Fibroblast of villous mesenchyme (primary cell): ENCODE results near the gene TOMM20. TPM values are rescaled to one million over a fixed set of nuclear protein-coding genes. Genes with fewer than 3 reads are reported as not detected.

Source experiments
- DNase-seq: peaks from one replicate; pipeline ENCODE4 v3.0.0-alpha.2; 2010; ENCODE audit warnings: low read depth
- H3K4me3 ChIP-seq: 2 replicates; pipeline ENCODE4 v1.5.1; 2011; ENCODE audit warnings: low read depth, mild to moderate bottlenecking, low read length
- total RNA-seq: library from RNA; depleted of rRNA; stranded (reverse); fragments of >200 nt; gene quantifications from 2 replicates; pipeline ENCODE4 v1.2.3, GENCODE V29; 2012
- TF ChIP-seq, protein P1 (sequence below): IDR thresholded peaks from 2 replicates; pipeline ENCODE4 v1.5.1; 2012; ENCODE audit warnings: low read depth, mild to moderate bottlenecking, low read length; ENCODE audit not compliant: insufficient read depth

Gene TOMM20
- total RNA-seq, 1 donor, result 81.6 TPM

GRCh38 chr1:235127732-235128455 lies 743 bp downstream of the TOMM20 start:
- peak overlapping the region; percentile 98 for H3K4me3 ChIP-seq
- peak; percentile 18 for DNase-seq
- TF ChIP-seq, protein P1, sequence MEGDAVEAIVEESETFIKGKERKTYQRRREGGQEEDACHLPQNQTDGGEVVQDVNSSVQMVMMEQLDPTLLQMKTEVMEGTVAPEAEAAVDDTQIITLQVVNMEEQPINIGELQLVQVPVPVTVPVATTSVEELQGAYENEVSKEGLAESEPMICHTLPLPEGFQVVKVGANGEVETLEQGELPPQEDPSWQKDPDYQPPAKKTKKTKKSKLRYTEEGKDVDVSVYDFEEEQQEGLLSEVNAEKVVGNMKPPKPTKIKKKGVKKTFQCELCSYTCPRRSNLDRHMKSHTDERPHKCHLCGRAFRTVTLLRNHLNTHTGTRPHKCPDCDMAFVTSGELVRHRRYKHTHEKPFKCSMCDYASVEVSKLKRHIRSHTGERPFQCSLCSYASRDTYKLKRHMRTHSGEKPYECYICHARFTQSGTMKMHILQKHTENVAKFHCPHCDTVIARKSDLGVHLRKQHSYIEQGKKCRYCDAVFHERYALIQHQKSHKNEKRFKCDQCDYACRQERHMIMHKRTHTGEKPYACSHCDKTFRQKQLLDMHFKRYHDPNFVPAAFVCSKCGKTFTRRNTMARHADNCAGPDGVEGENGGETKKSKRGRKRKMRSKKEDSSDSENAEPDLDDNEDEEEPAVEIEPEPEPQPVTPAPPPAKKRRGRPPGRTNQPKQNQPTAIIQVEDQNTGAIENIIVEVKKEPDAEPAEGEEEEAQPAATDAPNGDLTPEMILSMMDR, result no peak

GRCh38 chr1:235127203-235127602 lies 1.4 kb downstream of the TOMM20 start:
- DNase-seq, result peak; percentile 20
- TF ChIP-seq, protein P1, result no peak

GRCh38 chr1:235124665-235125064 lies 4.0 kb downstream of the TOMM20 start:
- no peak overlapping the region for H3K4me3 ChIP-seq
- TF ChIP-seq, protein P1, result no peak
- no peak for DNase-seq

More at GRCh38 chr1:235127203-235127602, 1.4 kb downstream of the TOMM20 start:
- H3K4me3 ChIP-seq, result peak overlapping the region; percentile 98

DNA sequence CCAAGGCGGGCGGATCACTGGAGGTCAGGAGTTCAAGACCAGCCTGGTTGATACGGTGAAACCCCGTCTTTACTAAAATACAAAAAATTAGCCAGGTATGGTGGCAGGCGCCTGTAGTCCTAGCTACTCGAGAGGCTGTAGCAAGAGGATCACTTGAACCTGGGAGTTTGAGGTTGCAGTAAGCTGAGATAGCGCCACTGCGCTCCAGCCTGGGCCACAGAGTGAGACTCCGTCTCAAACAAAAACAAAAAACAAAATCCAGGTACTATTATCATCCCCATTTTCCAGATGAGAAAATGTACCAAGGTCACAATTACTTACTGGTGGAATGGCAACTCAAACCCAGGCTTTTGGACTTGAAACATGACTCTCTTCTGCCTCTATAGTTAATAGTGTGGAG lies 4.5 kb downstream of the TOMM20 start:
- TF ChIP-seq, protein P1, result no peak
- H3K4me3 ChIP-seq, result no peak overlapping the region
- DNase-seq, result no peak

GRCh38 chr1:235122348-235122747 lies 6.3 kb downstream of the TOMM20 start:
- no peak for DNase-seq
- TF ChIP-seq, protein P1, result no peak
- no peak overlapping the region for H3K4me3 ChIP-seq

- no peak for DNase-seq
- TF ChIP-seq, protein P1, result no peak
These were observed 15.3 kb downstream of the TOMM20 start for GRCh38 chr1:235113183-235113917.

More at GRCh38 chr1:235113183-235113917, 15.3 kb downstream of the TOMM20 start:
- no peak overlapping the region for H3K4me3 ChIP-seq
